HepG2 (cell line): ENCODE measurements around the gene QDPR.

ENCODE experiments used
- ATF6 ChIP-seq: sonication (generic); formaldehyde crosslinking; conservative IDR thresholded peaks from 2 replicates; pipeline ENCODE4 v1.4.0; 2020; ENCODE audit warnings: missing genetic modification reagents
- CHD2 ChIP-seq: IDR thresholded peaks from 2 replicates; pipeline ENCODE4 v1.6.1; 2011; ENCODE audit warnings: low read depth, low read length, improper control_type of control experiment
- CREB1 ChIP-seq, 2 experiments: fragments of 450-650 bp in 1 of 2; IDR thresholded peaks; 2 replicates each; pipeline ENCODE4 v1.6.1; 2016 to 2017; ENCODE audit warnings: control low read depth in 1 of 2, mild to moderate bottlenecking in 1 of 2, missing compliant biosample characterization in 1 of 2, missing genetic modification characterization in 1 of 2
- ETV5 ChIP-seq: IDR thresholded peaks from 2 replicates; pipeline ENCODE4 v1.6.1; 2018; ENCODE audit warnings: missing biosample characterization, missing genetic modification reagents, inconsistent platforms, borderline replicate concordance
- EZH2 ChIP-seq: conservative IDR thresholded peaks from 2 replicates; pipeline ENCODE4 v1.6.1; 2012; ENCODE audit warnings: mild to moderate bottlenecking, low read depth, low read length, moderate library complexity
- FOXA3 ChIP-seq: IDR thresholded peaks from 2 replicates; pipeline ENCODE4 v1.6.1; 2016; ENCODE audit warnings: missing genetic modification reagents, missing compliant biosample characterization
- HBP1 ChIP-seq: IDR thresholded peaks from 2 replicates; pipeline ENCODE4 v1.6.1; 2016; ENCODE audit warnings: low read depth, control low read depth
- HCFC1 ChIP-seq: fragments of 150-350 bp; IDR thresholded peaks from 2 replicates; pipeline ENCODE4 v1.6.1; 2014; ENCODE audit warnings: low read depth, low read length
- MTF2 ChIP-seq: sonication (generic); formaldehyde crosslinking; IDR thresholded peaks from 2 replicates; pipeline ENCODE4 v1.5.0; 2020; ENCODE audit warnings: missing genetic modification reagents, borderline replicate concordance
- POLR2A ChIP-seq, 2 experiments: IDR thresholded peaks; 2 replicates each; pipeline ENCODE4 v1.6.1; 2011; ENCODE audit warnings: low read depth in 2 of 2, low read length in 2 of 2, mild to moderate bottlenecking in 1 of 2, moderate library complexity in 1 of 2; ENCODE audit not compliant: insufficient read depth in 1 of 2
- ZBTB8A ChIP-seq: sonication (generic); formaldehyde crosslinking; IDR thresholded peaks from 2 replicates; pipeline ENCODE4 v1.4.0; 2020; ENCODE audit warnings: mild to moderate bottlenecking, low read depth, missing genetic modification reagents, borderline replicate concordance
- ZHX1 ChIP-seq: sonication (generic); formaldehyde crosslinking; IDR thresholded peaks from 2 replicates; pipeline ENCODE4 v1.8.1; 2022; ENCODE audit warnings: low read depth, mild to moderate bottlenecking, missing genetic modification reagents
- TF ChIP-seq, protein P1 (sequence below): sonication (generic); formaldehyde crosslinking; IDR thresholded peaks from 2 replicates; pipeline ENCODE4 v1.5.0; 2020; ENCODE audit warnings: mild to moderate bottlenecking, missing genetic modification reagents, moderate library complexity
- TF ChIP-seq, protein P2 (sequence below): sonication (generic); formaldehyde crosslinking; IDR thresholded peaks from 2 replicates; pipeline ENCODE4; 2020; ENCODE audit warnings: missing genetic modification reagents, mild to moderate bottlenecking, borderline replicate concordance

DNA sequence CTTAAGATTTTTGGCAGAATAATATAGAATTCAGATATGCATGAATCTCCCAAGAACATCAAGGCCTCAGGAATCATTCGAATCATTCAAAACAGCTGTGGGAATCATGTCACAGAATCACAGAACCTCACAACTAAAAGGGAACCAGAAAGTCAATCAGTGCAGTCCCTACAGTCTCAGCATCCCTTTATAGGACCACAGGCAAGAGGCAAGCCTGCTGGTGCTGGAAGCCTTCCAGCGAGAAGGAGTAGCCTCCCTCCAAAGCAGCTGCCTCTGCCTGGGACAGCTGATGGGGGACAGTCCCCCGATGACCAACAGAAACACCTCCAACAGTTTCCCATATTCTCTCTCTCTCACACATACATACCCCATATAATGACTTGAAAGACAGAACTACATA, 20.7 kb downstream of the QDPR start:
- TF ChIP-seq CREB1 (IDR thresholded peaks at IDR 0.05) (no peak), CREB1 (CRISPR knock-in tag; IDR thresholded peaks at IDR 0.05) (no peak), FOXA3 (no peak), HBP1 (no peak), ETV5 (CRISPR knock-in tag) (no peak), CHD2 (no peak), HCFC1 (no peak), POLR2A (IDR thresholded peaks at IDR 0.05; ENCODE audit: insufficient read depth in 1 of 2, low read depth in 2 of 2, low read length in 2 of 2) (no peak), ATF6 (CRISPR knock-in tag) (no peak), EZH2 (no peak), MTF2 (no peak), ZBTB8A (no peak), ZHX1 (CRISPR knock-in tag) (no peak)
- TF ChIP-seq, protein P1, sequence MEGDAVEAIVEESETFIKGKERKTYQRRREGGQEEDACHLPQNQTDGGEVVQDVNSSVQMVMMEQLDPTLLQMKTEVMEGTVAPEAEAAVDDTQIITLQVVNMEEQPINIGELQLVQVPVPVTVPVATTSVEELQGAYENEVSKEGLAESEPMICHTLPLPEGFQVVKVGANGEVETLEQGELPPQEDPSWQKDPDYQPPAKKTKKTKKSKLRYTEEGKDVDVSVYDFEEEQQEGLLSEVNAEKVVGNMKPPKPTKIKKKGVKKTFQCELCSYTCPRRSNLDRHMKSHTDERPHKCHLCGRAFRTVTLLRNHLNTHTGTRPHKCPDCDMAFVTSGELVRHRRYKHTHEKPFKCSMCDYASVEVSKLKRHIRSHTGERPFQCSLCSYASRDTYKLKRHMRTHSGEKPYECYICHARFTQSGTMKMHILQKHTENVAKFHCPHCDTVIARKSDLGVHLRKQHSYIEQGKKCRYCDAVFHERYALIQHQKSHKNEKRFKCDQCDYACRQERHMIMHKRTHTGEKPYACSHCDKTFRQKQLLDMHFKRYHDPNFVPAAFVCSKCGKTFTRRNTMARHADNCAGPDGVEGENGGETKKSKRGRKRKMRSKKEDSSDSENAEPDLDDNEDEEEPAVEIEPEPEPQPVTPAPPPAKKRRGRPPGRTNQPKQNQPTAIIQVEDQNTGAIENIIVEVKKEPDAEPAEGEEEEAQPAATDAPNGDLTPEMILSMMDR (CRISPR knock-in tag), result no peak
- TF ChIP-seq, protein P2, sequence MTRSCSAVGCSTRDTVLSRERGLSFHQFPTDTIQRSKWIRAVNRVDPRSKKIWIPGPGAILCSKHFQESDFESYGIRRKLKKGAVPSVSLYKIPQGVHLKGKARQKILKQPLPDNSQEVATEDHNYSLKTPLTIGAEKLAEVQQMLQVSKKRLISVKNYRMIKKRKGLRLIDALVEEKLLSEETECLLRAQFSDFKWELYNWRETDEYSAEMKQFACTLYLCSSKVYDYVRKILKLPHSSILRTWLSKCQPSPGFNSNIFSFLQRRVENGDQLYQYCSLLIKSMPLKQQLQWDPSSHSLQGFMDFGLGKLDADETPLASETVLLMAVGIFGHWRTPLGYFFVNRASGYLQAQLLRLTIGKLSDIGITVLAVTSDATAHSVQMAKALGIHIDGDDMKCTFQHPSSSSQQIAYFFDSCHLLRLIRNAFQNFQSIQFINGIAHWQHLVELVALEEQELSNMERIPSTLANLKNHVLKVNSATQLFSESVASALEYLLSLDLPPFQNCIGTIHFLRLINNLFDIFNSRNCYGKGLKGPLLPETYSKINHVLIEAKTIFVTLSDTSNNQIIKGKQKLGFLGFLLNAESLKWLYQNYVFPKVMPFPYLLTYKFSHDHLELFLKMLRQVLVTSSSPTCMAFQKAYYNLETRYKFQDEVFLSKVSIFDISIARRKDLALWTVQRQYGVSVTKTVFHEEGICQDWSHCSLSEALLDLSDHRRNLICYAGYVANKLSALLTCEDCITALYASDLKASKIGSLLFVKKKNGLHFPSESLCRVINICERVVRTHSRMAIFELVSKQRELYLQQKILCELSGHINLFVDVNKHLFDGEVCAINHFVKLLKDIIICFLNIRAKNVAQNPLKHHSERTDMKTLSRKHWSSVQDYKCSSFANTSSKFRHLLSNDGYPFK (CRISPR knock-in tag), result no peak
